CD14-positive monocyte (primary cell): ENCODE results near the gene LTBP2. TPM values are rescaled to one million over a fixed set of nuclear protein-coding genes. Genes with fewer than 3 reads are reported as not detected.

Experiments
- DNase-seq, 3 donors: peaks; one replicate each; pipeline ENCODE4 v3.0.0-alpha.2; 2011 to 2022
- H2AFZ ChIP-seq: 2 replicates; pipeline ENCODE4 v1.6.0; 2012; ENCODE audit warnings: mild to moderate bottlenecking, low read depth, low read length, inconsistent platforms; ENCODE audit not compliant: insufficient read depth, poor library complexity, severe bottlenecking
- H3K27ac ChIP-seq, 2 donors: 1 replicate in 1 of 2; 2 replicates in 1 of 2; pipeline ENCODE4 v1.5.1; 2012 to 2013; ENCODE audit warnings: low read length in 2 of 2, control low read depth in 1 of 2, inconsistent platforms in 1 of 2, low read depth in 1 of 2, mild to moderate bottlenecking in 1 of 2
- H3K27me3 ChIP-seq, 2 donors: one replicate each; pipeline versions ENCODE4 v1.6.0 to v1.6.1; 2011 to 2013; ENCODE audit warnings: low read length in 2 of 2; ENCODE audit not compliant: control insufficient read depth in 2 of 2, insufficient read depth in 2 of 2
- H3K36me3 ChIP-seq, 2 donors: replicated peaks in 1 of 2; 1 replicate in 1 of 2; 2 replicates in 1 of 2; pipeline versions ENCODE4 v1.5.1 to v1.6.1; 2012 to 2013; ENCODE audit warnings: low read length in 2 of 2, control low read depth in 1 of 2, inconsistent platforms in 1 of 2, mild to moderate bottlenecking in 1 of 2; ENCODE audit not compliant: insufficient read depth in 2 of 2, control insufficient read depth in 1 of 2
- H3K4me1 ChIP-seq, 2 donors: 1 replicate in 1 of 2; 2 replicates in 1 of 2; pipeline versions ENCODE4 v1.5.1 to v1.6.1; 2012 to 2013; ENCODE audit warnings: low read length in 2 of 2, control low read depth in 1 of 2, inconsistent platforms in 1 of 2, mild to moderate bottlenecking in 1 of 2, moderate library complexity in 1 of 2; ENCODE audit not compliant: insufficient read depth in 2 of 2, control insufficient read depth in 1 of 2
- H3K4me2 ChIP-seq: replicated peaks from 2 replicates; pipeline ENCODE3; 2012; ENCODE audit warnings: low read length, moderate library complexity, mild to moderate bottlenecking; ENCODE audit not compliant: poor library complexity, severe bottlenecking; ENCODE audit errors: extremely low read depth
- H3K4me3 ChIP-seq, 3 experiments: fragments of 200-600 bp in 1 of 3; sonication (generic) in 1 of 3; replicated peaks in 1 of 3; 1 replicate in 2 of 3; 2 replicates in 1 of 3; pipeline ENCODE4 v1.5.1; 2011 to 2013; ENCODE audit warnings: low read length in 3 of 3, mild to moderate bottlenecking in 3 of 3, control low read depth in 2 of 3, low read depth in 2 of 3, inconsistent platforms in 1 of 3, moderate library complexity in 1 of 3
- H3K79me2 ChIP-seq: 2 replicates; pipeline ENCODE4 v1.6.0; 2012; ENCODE audit warnings: mild to moderate bottlenecking, control low read depth, inconsistent platforms, low read length, moderate library complexity; ENCODE audit not compliant: insufficient read depth
- H3K9ac ChIP-seq: 2 replicates; pipeline ENCODE4 v1.6.0; 2017; ENCODE audit warnings: low read length, mild to moderate bottlenecking; ENCODE audit not compliant: insufficient read depth, poor library complexity, severe bottlenecking
- H3K9me3 ChIP-seq, 2 donors: replicated peaks in 1 of 2; 1 replicate in 1 of 2; 2 replicates in 1 of 2; pipeline versions ENCODE4 v1.5.1 to v1.6.1; 2012 to 2013; ENCODE audit warnings: low read length in 2 of 2, control low read depth in 1 of 2; ENCODE audit not compliant: control insufficient read depth in 1 of 2, insufficient read depth in 1 of 2
- H4K20me1 ChIP-seq: 2 replicates; pipeline ENCODE4 v1.6.0; 2012; ENCODE audit warnings: mild to moderate bottlenecking, low read length, control low read depth, moderate library complexity; ENCODE audit not compliant: insufficient read depth
- H3K27ac Mint-ChIP-seq, 7 donors: one replicate each; pipeline ENCODE4 v1.8.0; 2020; ENCODE audit warnings: mild to moderate bottlenecking in 7 of 7, mixed read lengths in 7 of 7, moderate library complexity in 6 of 7, inconsistent platforms in 2 of 7
- H3K27me3 Mint-ChIP-seq, 3 donors: one replicate each; pipeline ENCODE4 v1.8.0; 2021 to 2022; ENCODE audit warnings: low read depth in 3 of 3, mild to moderate bottlenecking in 3 of 3, mixed read lengths in 3 of 3, moderate library complexity in 3 of 3, inconsistent platforms in 1 of 3
- H3K36me3 Mint-ChIP-seq, 2 donors: one replicate each; pipeline ENCODE4 v1.8.0; 2020; ENCODE audit warnings: mixed read lengths in 2 of 2, inconsistent platforms in 1 of 2, mild to moderate bottlenecking in 1 of 2
- H3K4me1 Mint-ChIP-seq: one replicate; pipeline ENCODE4 v1.8.0; 2020; ENCODE audit warnings: mild to moderate bottlenecking, mixed read lengths
- H3K4me3 Mint-ChIP-seq, 2 donors: one replicate each; pipeline ENCODE4 v1.8.0; 2020; ENCODE audit warnings: mild to moderate bottlenecking in 2 of 2, mixed read lengths in 2 of 2, moderate library complexity in 1 of 2
- H3K9me3 Mint-ChIP-seq, 7 donors: one replicate each; pipeline ENCODE4 v1.8.0; 2020 to 2022; ENCODE audit warnings: mixed read lengths in 7 of 7, mild to moderate bottlenecking in 6 of 7, moderate library complexity in 6 of 7, inconsistent platforms in 2 of 7
- CTCF ChIP-seq: fragments of 200-600 bp; IDR thresholded peaks from one replicate; pipeline ENCODE4 v1.8.0; 2022; ENCODE audit warnings: antibody characterized with exemption, mild to moderate bottlenecking
- WGBS: methylation state at CpG from one replicate; pipeline ENCODE4 v1.1.5; 2013; ENCODE audit warnings: missing lambda C conversion rate; ENCODE audit not compliant: insufficient coverage; 5-methylcytosine and 5-hydroxymethylcytosine counted together
- intact Hi-C, 2 donors: fragments of 100-400 bp; cut with micrococcal nuclease; formaldehyde crosslinking; loops; one replicate each; pipeline versions ENCODE4 v1.15.0 to v1.15.1; 2023
- polyA plus RNA-seq, 3 donors: library from polyadenylated mRNA; depleted of rRNA in 1 of 3; unstranded in 2 of 3; stranded (reverse) in 1 of 3; fragments of 300-500 nt in 2 of 3; fragments of >200 nt in 1 of 3; fragmentation: Illumina TruSeq in 2 of 3; gene quantifications; 1 replicate in 2 of 3; 2 replicates in 1 of 3; pipeline ENCODE4 v1.2.3, GENCODE V29; 2012 to 2021

LTBP2 gene
- polyA plus RNA-seq, 3 donors: 0.04 to 0.24 (median 0.11) TPM

GRCh38 chr14:74552623-74553022 lies 59.4 kb downstream of the LTBP2 start:
- Histone ChIP-seq H3K9ac (no peak overlapping the region), H3K27ac (no peak overlapping the region), H3K4me1 (no peaks in the 10 kb centered on the region), H3K36me3 (no peaks in the 10 kb centered on the region), H3K4me2 (no peak overlapping the region), H3K27me3 (peaks cover 0 to 2% of the 10 kb centered on the region in 2 donors), H3K4me3 (no peak overlapping the region), H2AFZ (no peak overlapping the region), H4K20me1 (no peaks in the 10 kb centered on the region), H3K79me2 (no peaks in the 10 kb centered on the region), H3K9me3 (no peaks in the 10 kb centered on the region)
- Mint-ChIP-seq H3K27ac (no peak overlapping the region), H3K4me1 (peaks cover 1% of the 10 kb centered on the region), H3K4me3 (no peak overlapping the region), H3K36me3 (no peaks in the 10 kb centered on the region), H3K9me3 (no peaks in the 10 kb centered on the region), H3K27me3 (peaks cover 4 to 12% (median 4%) of the 10 kb centered on the region in 3 donors)
- intact Hi-C loops: no loop called here
- DNase-seq: no peak
- WGBS: 91% methylated on average over 5 of the region's 6 CpGs
- no peak for TF ChIP-seq CTCF

GRCh38 chr14:74551431-74552371 lies 60.3 kb downstream of the LTBP2 start:
- Histone ChIP-seq H3K4me3 (no peak overlapping the region), H3K9me3 (no peaks in the 10 kb centered on the region), H3K36me3 (no peaks in the 10 kb centered on the region), H3K79me2 (no peaks in the 10 kb centered on the region), H3K27me3 (peaks cover 0 to 2% of the 10 kb centered on the region in 2 donors), H4K20me1 (no peaks in the 10 kb centered on the region), H2AFZ (no peak overlapping the region), H3K9ac (no peak overlapping the region), H3K27ac (no peak overlapping the region), H3K4me1 (no peaks in the 10 kb centered on the region), H3K4me2 (no peak overlapping the region)
- H3K9me3 Mint-ChIP-seq: no peaks in the 10 kb centered on the region
- intact Hi-C loops: no loop called here
- no peak for TF ChIP-seq CTCF
- H3K36me3 Mint-ChIP-seq: no peaks in the 10 kb centered on the region
- H3K27me3 Mint-ChIP-seq: peaks cover 4 to 12% (median 5%) of the 10 kb centered on the region in 3 donors
- WGBS: 96% methylated on average over 17 of the region's 21 CpGs
- no peak overlapping the region for H3K4me3 Mint-ChIP-seq
- DNase-seq: no peak
- peak overlapping the region in 1 of 7 donors; percentile 37 for H3K27ac Mint-ChIP-seq
- H3K4me1 Mint-ChIP-seq: peaks cover 1% of the 10 kb centered on the region
